Endothelial cell of umbilical vein (primary cell): ENCODE measurements around the gene CARMIL3. TPM values are rescaled to one million over a fixed set of nuclear protein-coding genes. Genes with fewer than 3 reads are reported as not detected.

Experiments used
- BruUV-seq: library from RNA; stranded (reverse); fragments of 400-500 nt; replicated peaks from 2 replicates; lab custom pipeline; 2021; lab: Mats Ljungman, UMichigan
- CTCF ChIA-PET: fragments of 300-600, 350-600 bp; sonication (Branson Sonifier 250); formaldehyde crosslinking; loops from one replicate; lab custom pipeline; 2021; ENCODE audit warnings: antibody characterized with exemption, inconsistent platforms; lab: Charles Lee
- POLR2A ChIA-PET: fragments of 300-600, 350-600 bp; sonication (Branson Sonifier 250); formaldehyde crosslinking; loops from one replicate; lab custom pipeline; 2021; ENCODE audit warnings: antibody characterized with exemption, inconsistent platforms; lab: Charles Lee
- DNase-seq: peaks from one replicate; pipeline ENCODE4 v3.0.0-alpha.2; 2011; ENCODE audit warnings: low read depth, low spot score
- FAIRE-seq: peaks from 2 replicates; lab custom pipeline; 2011; peaks lifted over from hg19 to GRCh38; lab: Jason Lieb, UNC
- H2AFZ ChIP-seq: 2 replicates; pipeline ENCODE4 v1.6.0; 2012; ENCODE audit warnings: low read depth, low read length, control low read depth, inconsistent platforms
- H3K27ac ChIP-seq: 2 replicates; pipeline ENCODE4 v1.5.1; 2011; ENCODE audit warnings: low read depth, mild to moderate bottlenecking, control low read depth, low read length, moderate library complexity; ENCODE audit not compliant: insufficient read depth
- H3K27me3 ChIP-seq, 2 experiments: 2 replicates each; pipeline versions ENCODE4 v1.6.0 to v1.6.1; 2011; ENCODE audit warnings: low read length in 2 of 2, mixed read lengths in 1 of 2; ENCODE audit not compliant: control insufficient read depth in 2 of 2, insufficient read depth in 2 of 2
- H3K36me3 ChIP-seq, 2 experiments: 2 replicates in 1 of 2; 3 replicates in 1 of 2; pipeline ENCODE4 v1.5.1; 2011; ENCODE audit warnings: low read length in 2 of 2, mild to moderate bottlenecking in 1 of 2, moderate library complexity in 1 of 2; ENCODE audit not compliant: control insufficient read depth in 2 of 2, insufficient read depth in 2 of 2; ENCODE audit errors: extremely low read depth in 1 of 2
- H3K4me1 ChIP-seq: 3 replicates; pipeline ENCODE4 v1.5.1; 2011; ENCODE audit warnings: mild to moderate bottlenecking, low read length; ENCODE audit not compliant: control insufficient read depth, insufficient read depth; ENCODE audit errors: extremely low read depth
- H3K4me2 ChIP-seq: 2 replicates; pipeline ENCODE4 v1.6.1; 2011; ENCODE audit warnings: low read length, control low read depth, mixed read lengths; ENCODE audit not compliant: insufficient read depth
- H3K4me3 ChIP-seq, 3 experiments: fragments of 200-600 bp in 1 of 3; sonication (generic), shearing (Covaris generic) in 1 of 3; replicated peaks in 1 of 3; 2 replicates each; pipeline ENCODE4 v1.5.1; 2011 to 2016; ENCODE audit warnings: control low read depth in 3 of 3, low read length in 3 of 3, mild to moderate bottlenecking in 2 of 3, inconsistent platforms in 1 of 3, low read depth in 1 of 3, moderate library complexity in 1 of 3; ENCODE audit not compliant: insufficient read depth in 1 of 3
- H3K79me2 ChIP-seq: 2 replicates; pipeline ENCODE4 v1.6.0; 2012; ENCODE audit warnings: low read length, inconsistent platforms; ENCODE audit not compliant: control insufficient read depth, insufficient read depth
- H3K9ac ChIP-seq: replicated peaks from 2 replicates; pipeline ENCODE3; 2011; ENCODE audit warnings: low read length, control low read depth; ENCODE audit not compliant: insufficient read depth; ENCODE audit errors: extremely low read depth
- H3K9me1 ChIP-seq: replicated peaks from 3 replicates; pipeline ENCODE4 v1.6.0; 2011; ENCODE audit warnings: mild to moderate bottlenecking, low read length; ENCODE audit not compliant: control insufficient read depth, insufficient read depth; ENCODE audit errors: extremely low read depth
- H3K9me3 ChIP-seq: replicated peaks from 2 replicates; pipeline ENCODE4 v1.5.1; 2012; ENCODE audit warnings: low read length, inconsistent platforms; ENCODE audit not compliant: control insufficient read depth, insufficient read depth
- H4K20me1 ChIP-seq: replicated peaks from 2 replicates; pipeline ENCODE3; 2011; ENCODE audit warnings: mild to moderate bottlenecking, low read length; ENCODE audit not compliant: control insufficient read depth, insufficient read depth; ENCODE audit errors: extremely low read depth
- EZH2 ChIP-seq: IDR thresholded peaks from 2 replicates; pipeline ENCODE4 v1.6.1; 2012; ENCODE audit warnings: borderline replicate concordance, low read depth, mild to moderate bottlenecking, moderate library complexity, low read length, inconsistent platforms; ENCODE audit not compliant: severe bottlenecking
- JUN ChIP-seq: IDR thresholded peaks from 2 replicates; pipeline ENCODE4 v1.6.1; 2011; ENCODE audit warnings: borderline replicate concordance, low read depth; ENCODE audit not compliant: insufficient read length, insufficient read depth
- MYC ChIP-seq: IDR thresholded peaks from one replicate; pipeline ENCODE4 v1.6.1; 2011; ENCODE audit warnings: mild to moderate bottlenecking, low read depth, low read length
- POLR2A ChIP-seq: IDR thresholded peaks from 2 replicates; pipeline ENCODE4 v1.6.1; 2012; ENCODE audit warnings: low read depth, mild to moderate bottlenecking, control low read depth, low read length
- dilution Hi-C: fragments of 300-500 bp; cut with MboI; formaldehyde crosslinking; loops from one replicate; pipeline ENCODE4 v1.15.0; 2019; ENCODE audit warnings: low sequenced_read_pairs; ENCODE audit not compliant: extremely low pct_ligation_motif_present
- intact Hi-C: fragments of 100-400 bp; cut with micrococcal nuclease; formaldehyde crosslinking; loops from one replicate; pipeline ENCODE4 v1.10.0; 2022
- polyA plus RNA-seq, 4 experiments: library from polyadenylated mRNA; depleted of rRNA in 3 of 4; stranded (reverse) in 3 of 4; unstranded in 1 of 4; fragments of >200 nt; gene quantifications; 2 replicates each; pipeline versions ENCODE4 v1.2.1 to v1.2.3, GENCODE V29; 2011 to 2012; ENCODE audit warnings: missing spikeins in 1 of 4
- total RNA-seq: library from RNA; stranded (reverse); gene quantifications from 2 replicates; pipeline ENCODE4 v1.2.3, GENCODE V29; 2021
- TF ChIP-seq, protein P1 (sequence below): IDR thresholded peaks from 2 replicates; pipeline ENCODE4 v1.6.1; 2011; ENCODE audit not compliant: insufficient read depth, insufficient read length

The CARMIL3 gene
- total and polyA plus RNA-seq, 2 donors (not counting 3 experiments of a cell fraction or from before 2014, with no cell fraction given) = 0.03 TPM; not detected in 1

DNA sequence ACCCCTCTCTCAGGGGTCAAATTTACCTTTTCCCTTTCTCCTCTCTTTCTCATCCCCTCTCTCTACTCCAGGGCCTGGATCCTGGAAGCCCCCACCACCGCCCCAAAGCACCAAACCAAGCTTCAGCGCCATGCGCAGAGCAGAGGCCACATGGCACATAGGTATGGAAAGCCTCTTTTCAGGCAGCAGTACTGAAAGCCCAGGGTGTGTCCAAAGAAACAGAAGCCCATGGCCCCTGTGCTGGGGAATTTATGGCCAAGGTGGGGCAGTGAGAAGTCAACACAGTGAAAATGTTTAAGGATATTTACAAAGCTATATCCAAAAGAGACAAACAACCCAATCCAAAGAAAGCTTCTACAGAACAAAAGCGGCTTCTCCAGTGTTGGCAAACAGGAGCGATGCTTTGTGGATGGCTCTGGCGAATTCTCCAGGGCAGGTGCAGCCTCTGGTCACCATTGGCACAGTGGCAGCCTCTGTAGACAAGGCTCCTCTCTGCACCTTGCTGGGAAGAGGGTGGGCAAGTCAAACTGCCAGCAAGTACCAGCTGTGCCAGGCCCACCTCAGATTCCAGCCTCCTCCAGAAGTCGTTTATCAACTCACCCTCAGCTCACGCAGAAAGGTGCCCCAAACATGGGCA is 14.8 kb downstream of the CARMIL3 start:
- Histone ChIP-seq H3K27me3 (peaks cover 0 to 1% of the 10 kb centered on the region in 2 experiments), H3K9me3 (no peaks in the 10 kb centered on the region), H2AFZ (no peak overlapping the region), H3K4me2 (no peak overlapping the region), H3K36me3 (no peaks in the 10 kb centered on the region), H3K9ac (no peak overlapping the region), H3K9me1 (no peaks in the 10 kb centered on the region), H3K4me1 (no peaks in the 10 kb centered on the region), H3K79me2 (no peaks in the 10 kb centered on the region), H4K20me1 (no peaks in the 10 kb centered on the region), H3K4me3 (no peak overlapping the region), H3K27ac (no peak overlapping the region)
- dilution Hi-C loops (no loop called here), intact Hi-C loops (no loop called here)
- DNase-seq (no peak), FAIRE-seq (no peak)
- BruUV-seq = no TSS peak
- TF ChIP-seq MYC (no peak), EZH2 (no peak), JUN (no peak), POLR2A (no peak)
- TF ChIP-seq, protein P1, sequence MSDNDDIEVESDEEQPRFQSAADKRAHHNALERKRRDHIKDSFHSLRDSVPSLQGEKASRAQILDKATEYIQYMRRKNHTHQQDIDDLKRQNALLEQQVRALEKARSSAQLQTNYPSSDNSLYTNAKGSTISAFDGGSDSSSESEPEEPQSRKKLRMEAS = no peak
- CTCF ChIA-PET = interaction anchor here (1.3 to 5.5 kb wide), 5 partner anchors 9 to 94 kb away, joined by 3 to 36 read pairs (median 4); partner anchors contain the start of gene IRF9
- POLR2A ChIA-PET = no interaction called here
